Measurements from ENCODE around the gene ENPP1. TPM values are rescaled to one million over a fixed set of nuclear protein-coding genes. Genes with fewer than 3 reads are reported as not detected.

Gene ENPP1
- polyA plus RNA-seq, 3 donors, result not detected

DNA sequence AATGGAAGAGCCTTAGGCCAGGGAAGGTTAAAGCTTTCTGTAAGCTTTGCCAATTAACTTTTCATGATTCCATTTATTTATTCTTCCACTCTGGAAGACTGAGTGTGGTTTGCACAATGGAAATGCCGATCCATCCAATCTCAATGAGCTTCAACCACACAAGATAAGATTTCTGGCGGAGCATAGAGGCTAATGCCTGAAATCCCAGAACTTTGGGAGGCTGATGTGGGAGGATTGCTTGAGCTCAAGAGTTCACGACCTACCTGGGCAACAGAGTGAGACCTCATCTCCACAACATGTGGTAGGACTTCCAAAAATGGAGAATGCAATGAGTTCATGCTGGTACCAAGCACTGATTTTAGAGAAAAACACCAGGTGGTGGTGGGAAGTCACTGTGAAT lies 6.2 kb downstream of the ENPP1 start:
- Histone ChIP-seq H3K27ac (ENCODE audit: low read depth in 1 of 2, low read length in 2 of 2) (no peak overlapping the region), H4K20me1 (ENCODE audit: insufficient read depth, low read length) (no peaks in the 10 kb centered on the region), H3K27me3 (ENCODE audit: control insufficient read depth in 2 of 2, insufficient read depth in 2 of 2, low read length in 2 of 2) (peaks cover 10 to 15% of the 10 kb centered on the region in 2 donors), H2AFZ (ENCODE audit: insufficient read depth, low read depth, low read length, poor library complexity, severe bottlenecking) (no peak overlapping the region), H3K4me2 (replicated peaks; ENCODE audit: extremely low read depth, low read length, poor library complexity, severe bottlenecking) (no peak overlapping the region), H3K79me2 (ENCODE audit: insufficient read depth, low read length) (no peaks in the 10 kb centered on the region), H3K9me3 (replicated peaks in 1 of 2; ENCODE audit: control insufficient read depth in 1 of 2, insufficient read depth in 1 of 2, low read length in 2 of 2) (no peaks in the 10 kb centered on the region), H3K36me3 (replicated peaks in 1 of 2; ENCODE audit: control insufficient read depth in 1 of 2, insufficient read depth in 2 of 2, low read length in 2 of 2) (no peaks in the 10 kb centered on the region), H3K4me1 (ENCODE audit: control insufficient read depth in 1 of 2, insufficient read depth in 2 of 2, low read length in 2 of 2) (no peaks in the 10 kb centered on the region), H3K4me3 (replicated peaks in 1 of 3; ENCODE audit: low read depth in 2 of 3, low read length in 3 of 3) (no peak overlapping the region), H3K9ac (ENCODE audit: insufficient read depth, low read length, poor library complexity, severe bottlenecking) (no peak overlapping the region)
- Mint-ChIP-seq H3K4me1 (no peaks in the 10 kb centered on the region), H3K27me3 (ENCODE audit: low read depth in 3 of 3) (peaks cover 15 to 23% (median 20%) of the 10 kb centered on the region in 3 donors), H3K27ac (no peak overlapping the region), H3K36me3 (no peaks in the 10 kb centered on the region), H3K9me3 (peaks cover 0 to 3% (median 0%) of the 10 kb centered on the region in 7 donors), H3K4me3 (no peak overlapping the region)
- TF ChIP-seq, protein P1, sequence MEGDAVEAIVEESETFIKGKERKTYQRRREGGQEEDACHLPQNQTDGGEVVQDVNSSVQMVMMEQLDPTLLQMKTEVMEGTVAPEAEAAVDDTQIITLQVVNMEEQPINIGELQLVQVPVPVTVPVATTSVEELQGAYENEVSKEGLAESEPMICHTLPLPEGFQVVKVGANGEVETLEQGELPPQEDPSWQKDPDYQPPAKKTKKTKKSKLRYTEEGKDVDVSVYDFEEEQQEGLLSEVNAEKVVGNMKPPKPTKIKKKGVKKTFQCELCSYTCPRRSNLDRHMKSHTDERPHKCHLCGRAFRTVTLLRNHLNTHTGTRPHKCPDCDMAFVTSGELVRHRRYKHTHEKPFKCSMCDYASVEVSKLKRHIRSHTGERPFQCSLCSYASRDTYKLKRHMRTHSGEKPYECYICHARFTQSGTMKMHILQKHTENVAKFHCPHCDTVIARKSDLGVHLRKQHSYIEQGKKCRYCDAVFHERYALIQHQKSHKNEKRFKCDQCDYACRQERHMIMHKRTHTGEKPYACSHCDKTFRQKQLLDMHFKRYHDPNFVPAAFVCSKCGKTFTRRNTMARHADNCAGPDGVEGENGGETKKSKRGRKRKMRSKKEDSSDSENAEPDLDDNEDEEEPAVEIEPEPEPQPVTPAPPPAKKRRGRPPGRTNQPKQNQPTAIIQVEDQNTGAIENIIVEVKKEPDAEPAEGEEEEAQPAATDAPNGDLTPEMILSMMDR (IDR thresholded peaks at IDR 0.05), result no peak
- no CpG with 5 or more reads among the region's 3 CpGs for WGBS (ENCODE audit: insufficient coverage)
- DNase-seq, result no peak
- intact Hi-C loops (cut with micrococcal nuclease), result no loop called here

DNA sequence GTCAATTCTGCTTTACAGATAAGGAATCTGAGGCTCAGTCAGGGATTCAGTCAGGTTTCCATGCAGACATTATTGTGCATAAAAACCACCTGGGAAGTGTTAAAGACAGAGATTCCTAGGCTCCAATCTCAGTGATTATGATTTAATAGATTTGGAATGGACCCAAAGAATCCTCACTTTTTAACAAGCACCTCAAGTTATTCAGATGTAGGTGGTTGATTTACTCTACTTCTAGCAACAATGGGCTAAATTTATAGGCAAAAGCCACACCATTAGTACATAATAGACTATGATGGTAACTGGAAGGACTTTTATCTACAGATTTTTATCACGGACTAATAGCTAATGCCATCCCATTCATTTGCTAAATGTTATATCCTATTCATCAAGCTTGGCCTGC lies 9.0 kb downstream of the ENPP1 start:
- Mint-ChIP-seq H3K9me3 (peaks cover 0 to 3% (median 0%) of the 10 kb centered on the region in 7 donors), H3K4me3 (no peak overlapping the region), H3K4me1 (no peaks in the 10 kb centered on the region), H3K36me3 (no peaks in the 10 kb centered on the region), H3K27me3 (ENCODE audit: low read depth in 3 of 3) (peaks cover 0 to 13% (median 11%) of the 10 kb centered on the region in 3 donors), H3K27ac (no peak overlapping the region)
- TF ChIP-seq, protein P1 (IDR thresholded peaks at IDR 0.05), result no peak
- DNase-seq, result no peak
- intact Hi-C loops (cut with micrococcal nuclease), result no loop called here
- Histone ChIP-seq H4K20me1 (ENCODE audit: insufficient read depth, low read length) (no peaks in the 10 kb centered on the region), H3K9ac (ENCODE audit: insufficient read depth, low read length, poor library complexity, severe bottlenecking) (no peak overlapping the region), H3K36me3 (replicated peaks in 1 of 2; ENCODE audit: control insufficient read depth in 1 of 2, insufficient read depth in 2 of 2, low read length in 2 of 2) (no peaks in the 10 kb centered on the region), H3K27ac (ENCODE audit: low read depth in 1 of 2, low read length in 2 of 2) (no peak overlapping the region), H3K79me2 (ENCODE audit: insufficient read depth, low read length) (no peaks in the 10 kb centered on the region), H2AFZ (ENCODE audit: insufficient read depth, low read depth, low read length, poor library complexity, severe bottlenecking) (no peak overlapping the region), H3K4me1 (ENCODE audit: control insufficient read depth in 1 of 2, insufficient read depth in 2 of 2, low read length in 2 of 2) (no peaks in the 10 kb centered on the region), H3K27me3 (ENCODE audit: control insufficient read depth in 2 of 2, insufficient read depth in 2 of 2, low read length in 2 of 2) (no peaks in the 10 kb centered on the region), H3K4me2 (replicated peaks; ENCODE audit: extremely low read depth, low read length, poor library complexity, severe bottlenecking) (no peak overlapping the region), H3K4me3 (replicated peaks in 1 of 3; ENCODE audit: low read depth in 2 of 3, low read length in 3 of 3) (no peak overlapping the region), H3K9me3 (replicated peaks in 1 of 2; ENCODE audit: control insufficient read depth in 1 of 2, insufficient read depth in 1 of 2, low read length in 2 of 2) (no peaks in the 10 kb centered on the region)
- WGBS (ENCODE audit: insufficient coverage), result no CpG with 5 or more reads among the region's 1 CpG
